Stimulated activated CD4-positive, alpha-beta T cell treated with anti-CD3 and anti-CD28 coated beads, Interleukin-4, amount 100 ng/mL, for 48 hours (primary cell): ENCODE measurements around the gene NAV3.

Experiments
- DNase-seq, 2 donors: peaks; one replicate each; pipeline ENCODE4 v3.0.0-alpha.2; 2020; ENCODE audit warnings: low read depth in 2 of 2

The NAV3 gene

DNA sequence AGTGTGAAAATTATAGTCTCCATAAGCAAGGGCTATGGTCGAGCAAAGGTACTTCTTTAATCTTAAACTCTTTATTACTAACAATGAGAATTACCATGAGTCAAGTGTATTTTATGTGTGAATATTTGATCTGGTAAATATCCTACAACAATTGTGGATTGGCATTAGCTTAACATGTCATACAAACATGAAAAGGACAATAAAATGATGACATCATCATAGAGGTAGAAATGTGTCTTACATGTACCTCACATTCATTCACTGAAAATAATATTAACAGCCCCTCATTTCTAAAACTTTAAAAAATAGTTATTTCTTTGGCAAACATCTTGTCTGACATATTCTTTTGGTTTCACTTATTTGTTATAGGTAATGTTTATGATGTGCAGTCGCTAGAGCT lies 355.0 kb downstream of the NAV3 start:
- DNase-seq = no peak

DNA sequence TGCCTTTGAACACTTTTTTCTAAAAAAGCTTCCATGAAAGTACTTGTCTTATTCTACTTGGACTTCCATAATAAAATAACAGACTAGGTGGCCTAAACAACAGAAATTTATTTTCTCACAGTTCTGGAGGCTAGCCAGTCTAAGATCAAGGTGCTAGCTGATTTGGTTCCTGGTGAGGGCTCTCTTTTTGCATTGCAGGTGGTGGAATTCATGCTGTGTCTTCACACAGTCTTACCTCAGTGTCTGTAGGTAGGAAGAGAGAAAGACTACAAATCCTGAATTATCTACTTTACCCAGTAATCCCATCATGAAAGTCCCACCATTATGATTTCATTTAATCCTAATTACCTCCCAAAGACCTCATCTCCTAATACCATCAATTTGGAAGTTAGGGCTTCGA lies 356.0 kb downstream of the NAV3 start:
- no peak for DNase-seq

DNA sequence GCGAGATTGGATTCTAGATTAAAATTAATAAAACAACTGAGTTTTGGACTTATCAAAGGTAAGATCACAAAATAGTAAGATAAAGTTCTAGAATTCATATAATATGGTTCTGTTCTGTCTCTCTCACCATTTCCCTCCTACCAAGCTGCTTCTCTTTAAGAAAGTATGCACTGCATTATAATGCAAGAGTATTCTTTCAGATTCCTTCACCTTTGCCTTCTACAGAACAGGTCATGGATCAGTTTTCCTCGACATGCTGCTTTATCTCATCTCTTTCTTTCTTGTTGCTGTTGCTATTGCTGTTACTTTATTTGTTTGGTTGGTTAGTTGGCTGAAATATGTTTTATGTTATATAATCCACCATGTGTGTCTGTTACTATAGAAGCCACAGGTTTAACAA lies 357.0 kb downstream of the NAV3 start:
- DNase-seq = no peak

DNA sequence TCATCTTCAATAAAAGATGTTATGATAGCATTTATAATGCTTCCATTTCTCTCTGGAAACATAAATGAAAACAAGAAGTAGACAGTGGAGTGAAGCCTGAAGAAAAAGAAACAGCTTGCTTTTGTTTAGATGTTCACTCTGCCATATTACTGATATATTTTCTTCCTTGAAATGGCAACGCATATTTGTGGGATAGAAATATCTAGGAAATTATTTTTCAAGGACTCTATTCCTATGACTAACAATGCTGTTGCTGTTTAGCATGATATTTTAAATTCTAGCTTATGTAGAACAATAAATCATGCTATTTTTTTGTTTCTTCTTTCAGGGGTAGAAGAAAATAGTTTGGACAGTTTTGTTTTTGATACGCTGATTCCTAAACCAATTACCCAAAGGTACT lies 359.0 kb downstream of the NAV3 start:
- no peak for DNase-seq

DNA sequence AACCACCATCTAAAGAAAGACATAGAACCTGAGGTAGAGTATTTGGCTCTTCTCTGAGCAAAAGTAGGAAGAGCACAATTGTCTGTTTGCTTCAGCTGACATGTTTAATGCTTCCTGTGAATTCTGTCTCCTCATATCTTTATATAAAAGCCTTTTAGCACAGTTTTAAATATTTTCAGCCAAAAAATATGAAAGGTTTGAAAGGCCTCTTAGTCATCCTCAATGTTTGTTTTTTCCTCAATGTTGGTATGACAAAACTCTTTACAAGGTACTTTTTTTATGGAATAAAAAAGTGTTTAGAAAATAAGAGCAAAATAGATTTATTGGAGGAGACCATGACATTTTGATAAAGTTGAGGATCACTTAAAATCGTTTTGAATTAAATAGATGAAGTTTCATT lies 360.9 kb downstream of the NAV3 start:
- no peak for DNase-seq

DNA sequence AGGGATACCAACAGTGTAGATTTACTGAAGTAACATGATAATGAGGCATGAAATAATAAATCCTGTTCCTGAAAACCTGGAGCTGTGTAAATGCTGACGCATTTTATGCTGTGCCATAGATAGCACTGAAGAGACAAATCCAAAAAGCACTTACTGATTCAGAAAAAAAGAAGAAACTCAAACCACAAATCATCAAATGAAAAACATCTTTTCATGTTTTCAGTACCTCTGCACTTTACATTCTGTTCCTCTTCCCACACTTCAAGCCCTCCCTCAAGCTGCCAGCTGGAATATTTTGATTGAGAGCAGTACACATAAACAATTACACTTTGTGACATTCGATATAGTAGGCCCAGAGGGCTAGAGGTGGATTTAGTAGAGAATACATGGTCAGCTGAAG lies 362.3 kb downstream of the NAV3 start:
- no peak for DNase-seq

DNA sequence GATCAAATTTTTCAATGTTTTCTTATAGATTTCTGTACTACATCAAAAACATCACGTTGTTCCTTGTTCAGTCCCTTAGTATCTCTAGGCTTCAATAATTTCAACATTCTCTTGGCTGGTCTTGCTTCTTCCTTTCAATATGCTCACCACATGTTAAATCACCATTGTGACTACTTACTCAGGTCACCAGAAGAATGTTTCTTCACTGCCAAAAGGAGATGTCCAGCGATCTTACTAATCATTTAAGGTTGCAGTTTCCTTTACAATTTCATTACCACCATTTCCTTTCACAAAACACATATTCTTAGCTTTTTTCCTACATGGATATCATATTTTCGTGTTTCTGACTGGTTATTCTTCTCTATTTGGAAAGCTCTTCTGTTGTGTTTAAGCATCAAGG lies 363.8 kb downstream of the NAV3 start:
- no peak for DNase-seq

DNA sequence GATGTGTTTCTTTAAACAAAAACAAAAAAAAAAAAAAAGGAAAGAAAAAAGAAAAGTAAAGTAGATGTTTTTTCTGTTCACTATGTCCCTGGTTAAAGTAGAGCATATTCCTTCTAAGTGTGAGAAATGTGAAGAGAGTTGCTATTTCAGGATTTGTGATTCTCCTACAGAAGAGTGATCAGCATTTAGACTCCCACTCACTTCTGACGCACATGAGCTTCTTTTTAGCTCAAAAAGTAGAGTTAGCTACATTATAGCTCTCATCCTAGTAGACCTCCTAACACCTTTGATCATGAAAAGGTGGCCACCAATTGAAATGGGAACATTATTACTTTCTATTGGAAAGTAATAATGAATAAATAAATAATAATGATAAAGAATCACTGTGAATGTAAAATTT lies 368.2 kb downstream of the NAV3 start:
- DNase-seq = no peak

DNA sequence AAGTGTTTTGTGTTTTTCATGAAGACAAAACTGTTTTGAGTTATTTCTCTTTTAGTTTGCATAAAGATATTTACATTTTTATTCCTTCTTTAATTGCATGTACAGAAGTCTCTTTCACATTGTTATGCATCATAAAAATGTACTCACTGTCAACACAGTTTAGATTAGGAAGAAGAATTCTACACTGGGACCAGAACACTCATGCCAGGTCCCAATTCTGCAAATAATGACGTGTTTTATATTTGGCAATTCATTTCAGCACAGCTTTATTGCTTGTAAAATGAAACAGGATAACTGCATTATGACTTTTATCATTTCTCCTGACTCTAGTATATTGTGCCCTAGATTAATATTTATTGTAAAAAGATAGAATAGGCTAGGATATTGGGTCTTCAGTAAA lies 369.2 kb downstream of the NAV3 start:
- DNase-seq = no peak

DNA sequence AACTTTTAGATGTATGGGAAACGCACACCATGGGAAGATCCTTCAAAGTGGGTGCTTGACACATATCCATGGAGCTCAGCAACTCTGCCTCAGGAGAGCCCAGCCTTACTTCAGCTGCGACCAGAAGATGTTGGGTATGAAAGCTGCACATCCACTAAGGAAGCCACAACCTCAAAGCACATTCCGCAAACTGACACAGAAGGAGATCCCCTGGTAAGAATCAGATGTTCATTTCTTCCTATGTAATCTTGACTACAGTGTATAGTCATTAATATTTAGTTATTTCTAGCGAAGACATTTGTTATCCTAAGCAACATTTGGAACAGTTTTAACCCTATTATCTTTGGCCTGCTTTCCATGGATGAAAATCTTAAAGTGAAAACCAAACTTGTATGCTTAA lies 374.2 kb downstream of the NAV3 start:
- no peak for DNase-seq

DNA sequence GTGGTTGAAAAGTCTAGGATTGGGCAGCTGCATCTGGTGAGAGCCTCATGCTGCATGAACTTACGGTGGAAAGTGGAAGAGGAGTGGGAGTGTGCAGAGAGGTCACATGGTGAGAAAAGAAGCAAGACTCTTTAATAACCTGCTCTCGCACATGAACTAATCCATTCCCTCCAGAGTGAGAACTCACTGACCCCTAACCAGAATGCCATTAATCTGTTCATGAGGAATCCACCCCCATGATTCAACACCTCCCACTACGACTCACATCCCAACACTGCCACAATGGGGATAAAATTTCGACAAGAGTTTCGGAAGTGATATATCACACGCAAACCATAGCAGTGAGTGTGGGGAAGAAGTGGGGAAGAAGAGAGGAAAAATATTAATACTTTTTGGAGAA lies 377.4 kb downstream of the NAV3 start:
- no peak for DNase-seq

DNA sequence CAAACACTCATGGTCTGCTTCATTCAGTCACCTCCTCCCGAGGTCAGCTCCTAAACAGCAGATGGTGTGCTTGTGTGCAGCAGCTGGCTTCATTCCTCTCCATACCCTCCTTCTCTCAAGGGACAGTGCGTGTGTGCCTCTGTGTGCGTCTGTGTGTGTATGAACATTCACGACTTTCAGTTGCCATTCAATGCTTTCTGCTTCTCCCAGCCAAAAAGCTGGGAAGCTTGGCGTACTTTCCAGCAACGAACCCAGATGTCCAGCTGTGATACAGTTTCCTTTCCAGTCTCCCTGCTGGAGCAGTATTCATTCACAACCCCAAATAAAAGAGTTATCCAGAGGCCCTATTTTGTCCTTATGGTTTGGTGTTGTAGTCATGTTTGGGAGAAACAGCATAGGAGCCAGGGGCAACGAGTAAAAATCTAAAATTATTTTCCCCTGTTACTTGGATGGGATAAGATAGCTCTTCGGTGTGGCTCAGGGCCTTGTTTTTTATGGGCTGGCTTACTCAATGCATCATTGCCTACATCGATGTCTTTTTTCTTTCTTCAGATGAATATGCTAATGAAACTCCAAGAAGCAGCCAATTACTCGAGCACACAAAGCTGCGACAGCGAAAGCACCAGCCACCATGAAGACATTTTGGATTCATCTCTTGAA lies 379.3 kb downstream of the NAV3 start:
- no peak for DNase-seq

DNA sequence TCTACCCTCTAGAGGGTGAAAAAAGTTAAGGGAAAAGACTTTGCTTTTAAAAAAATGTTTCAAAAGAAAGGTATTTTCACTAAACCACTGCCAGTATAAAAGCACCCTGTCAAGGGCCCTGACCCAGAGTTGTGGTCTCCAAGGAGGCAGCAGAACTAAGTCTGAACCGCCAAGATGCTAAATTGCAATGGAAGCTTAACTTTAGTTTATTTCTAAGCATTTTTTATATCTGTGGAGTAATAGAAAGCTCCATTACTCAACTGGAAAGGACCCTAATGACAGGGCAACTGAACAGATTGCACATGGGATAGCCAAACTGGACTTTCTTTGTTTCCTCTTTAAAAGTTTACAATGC lies 379.8 kb downstream of the NAV3 start:
- DNase-seq = no peak

DNA sequence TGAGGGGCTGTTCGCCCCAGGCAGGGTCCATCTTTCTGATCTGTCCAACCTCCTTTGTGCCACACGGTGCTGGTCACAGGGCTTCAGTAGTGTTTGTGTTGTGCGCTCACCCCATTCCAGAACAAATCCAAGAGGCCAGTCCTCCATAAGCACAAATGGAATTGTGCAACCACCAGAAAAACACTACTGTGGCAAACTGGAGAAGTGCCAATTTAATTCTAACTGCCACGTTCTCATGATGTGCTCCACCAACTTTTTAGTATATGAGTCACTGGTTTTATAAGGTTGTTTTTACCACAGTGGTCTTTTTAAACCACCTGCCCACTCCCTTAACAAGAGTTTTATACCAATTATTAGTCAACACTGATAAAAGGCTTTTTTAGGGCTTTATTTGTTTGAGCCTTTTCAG lies 380.2 kb downstream of the NAV3 start:
- DNase-seq = no peak

DNA sequence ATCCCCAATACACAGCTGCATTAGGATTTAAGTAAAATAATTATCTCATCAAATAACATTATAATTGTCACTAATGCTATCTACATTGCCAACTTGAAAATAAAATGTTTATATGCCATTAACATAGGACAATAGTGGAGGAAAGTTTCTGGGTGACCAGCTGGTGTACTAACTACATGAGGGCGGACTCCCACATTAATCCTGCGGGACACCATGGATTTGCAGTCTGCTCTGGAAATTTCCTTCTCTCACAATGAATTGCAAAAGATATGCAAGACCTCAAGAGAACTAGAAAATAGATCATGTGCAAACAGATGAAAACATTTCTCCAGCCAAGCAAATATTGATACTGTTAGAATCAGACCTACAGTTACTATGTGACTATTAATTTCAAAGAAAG lies 390.1 kb downstream of the NAV3 start:
- no peak for DNase-seq

DNA sequence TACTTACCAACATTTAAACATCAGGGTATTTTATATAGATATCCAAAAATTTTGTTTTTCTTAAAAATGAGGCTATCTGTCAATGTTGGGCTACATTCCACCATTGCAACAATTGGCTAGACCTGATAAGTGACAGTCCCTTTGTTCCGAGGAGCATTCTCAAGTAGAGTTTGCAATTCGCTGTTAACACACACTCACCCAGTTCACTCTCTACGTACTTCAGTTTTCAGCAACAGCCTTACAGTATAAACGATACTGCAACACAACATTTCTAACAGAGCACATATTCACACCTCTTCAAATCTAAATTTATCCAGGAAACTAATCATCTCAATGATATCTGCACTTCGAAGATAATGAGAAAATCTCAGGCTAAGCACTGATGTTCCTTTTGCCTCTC lies 393.5 kb downstream of the NAV3 start:
- DNase-seq = no peak

DNA sequence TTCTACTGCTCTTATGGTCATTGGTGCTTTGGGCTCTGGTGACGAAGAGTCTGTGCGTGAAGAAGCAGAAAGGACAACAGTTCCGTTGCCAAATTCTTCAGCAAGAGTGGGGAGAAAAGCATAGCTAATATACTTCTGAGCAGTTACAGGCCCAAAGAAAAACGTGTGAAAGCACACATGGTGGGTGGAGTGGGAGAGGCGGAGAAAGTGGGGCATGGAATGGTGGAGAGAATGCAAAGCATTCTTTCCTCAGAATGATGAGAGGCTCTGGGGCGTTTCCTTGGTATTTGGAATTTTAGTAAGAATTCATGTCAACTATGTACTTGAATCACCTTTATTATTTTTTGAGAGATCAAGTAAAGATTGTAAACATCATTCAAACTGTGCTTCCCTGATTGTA lies 396.1 kb downstream of the NAV3 start:
- DNase-seq = no peak

DNA sequence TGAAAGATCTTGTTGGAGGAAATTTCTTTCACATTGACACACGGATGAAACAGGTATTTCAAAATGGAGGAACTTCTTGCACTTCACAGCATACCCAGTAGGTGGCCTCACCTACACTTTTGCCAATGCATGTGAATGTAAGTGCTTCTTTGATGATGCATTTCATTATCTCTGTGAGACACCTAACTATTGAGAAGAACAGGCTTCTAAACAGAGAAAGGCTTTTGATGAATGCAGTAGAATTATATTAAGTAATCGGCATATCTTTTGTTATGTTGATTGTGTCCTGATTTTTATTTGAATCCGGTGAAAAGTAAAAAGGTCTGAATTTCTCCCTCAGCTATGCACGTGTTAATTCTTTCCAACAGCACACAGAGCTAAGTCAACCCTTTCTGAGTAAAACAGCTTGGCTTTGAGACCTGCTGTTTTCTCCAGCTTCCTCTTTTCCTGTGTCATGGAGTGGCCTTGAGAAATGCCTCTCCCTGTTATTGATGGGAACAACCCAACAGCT lies 399.0 kb downstream of the NAV3 start:
- peak in 1 of 2 donors; percentile 1 for DNase-seq

DNA sequence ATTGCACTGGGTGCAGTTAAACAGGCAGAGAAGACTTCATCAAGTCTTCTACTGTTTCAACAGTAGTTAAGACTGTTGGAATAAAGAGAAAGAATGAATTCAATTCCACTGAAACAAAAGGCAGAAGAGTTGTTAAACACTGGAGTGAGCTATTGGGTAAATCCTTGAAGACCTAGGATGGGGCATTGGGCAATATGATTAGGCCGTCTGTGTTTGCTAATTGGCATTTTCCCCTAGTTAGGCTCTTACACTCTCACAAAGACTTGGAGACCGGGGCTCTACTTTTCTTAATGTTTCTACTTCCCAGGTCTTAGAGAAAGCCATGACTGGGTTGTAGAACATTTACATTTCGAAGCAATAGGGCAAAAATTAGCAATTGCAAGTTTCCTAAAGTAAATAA lies 402.1 kb downstream of the NAV3 start:
- no peak for DNase-seq

DNA sequence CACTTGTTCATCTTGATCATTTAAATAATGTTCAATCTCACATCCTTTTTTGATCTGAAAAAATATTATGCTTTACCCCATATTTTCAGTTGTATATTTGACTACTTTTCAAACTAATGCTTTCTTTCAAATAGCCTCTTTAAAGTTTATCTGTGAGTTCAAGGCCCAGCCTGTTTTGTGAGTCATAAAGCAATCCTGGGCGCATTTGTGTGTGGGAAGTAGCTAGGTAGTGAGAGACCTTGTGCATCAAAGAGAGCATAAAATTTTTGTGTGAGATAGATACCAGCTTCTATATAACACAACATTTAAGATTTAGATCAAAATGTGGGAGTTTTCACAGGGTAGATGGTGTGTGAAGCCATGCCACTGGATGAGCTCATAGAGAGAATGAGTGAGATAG lies 405.6 kb downstream of the NAV3 start:
- no peak for DNase-seq

DNA sequence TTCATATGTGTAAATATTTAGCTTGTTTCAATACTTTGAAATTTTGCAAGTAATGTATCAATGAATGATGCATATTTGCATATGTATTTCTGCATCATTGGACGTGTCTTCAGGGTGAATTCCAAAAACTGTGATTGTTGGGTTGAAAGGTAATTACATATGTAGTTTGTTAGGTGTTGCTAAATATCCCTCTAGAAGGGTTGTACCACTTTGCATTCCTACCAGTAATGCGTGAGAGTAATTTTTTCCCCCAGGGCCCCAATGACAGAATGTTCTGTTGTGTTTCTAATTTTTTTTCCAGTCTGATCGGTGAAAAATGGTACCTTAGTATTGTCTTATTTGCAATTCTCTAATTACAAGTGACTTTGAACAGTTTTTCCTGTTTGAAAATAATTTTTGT lies 408.9 kb downstream of the NAV3 start:
- no peak for DNase-seq

DNA sequence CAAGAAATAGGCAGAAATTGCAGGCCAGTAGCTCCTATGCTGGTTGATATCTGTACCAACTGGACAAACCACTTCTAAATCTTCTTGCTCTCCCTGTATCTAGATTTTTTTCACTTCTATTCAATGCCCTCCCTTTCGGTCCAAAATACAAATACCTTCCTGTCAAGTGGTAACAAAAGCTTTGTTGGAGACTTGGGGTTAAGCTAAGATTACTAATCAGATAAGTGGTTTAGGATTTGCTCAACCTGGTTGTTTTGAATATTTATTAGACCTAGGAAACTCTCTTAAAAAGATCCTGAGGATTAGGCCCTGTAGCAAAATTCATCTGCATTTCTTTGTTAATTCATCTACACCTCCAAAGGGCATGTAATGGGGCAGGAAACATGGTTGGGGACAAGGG lies 410.1 kb downstream of the NAV3 start:
- no peak for DNase-seq

DNA sequence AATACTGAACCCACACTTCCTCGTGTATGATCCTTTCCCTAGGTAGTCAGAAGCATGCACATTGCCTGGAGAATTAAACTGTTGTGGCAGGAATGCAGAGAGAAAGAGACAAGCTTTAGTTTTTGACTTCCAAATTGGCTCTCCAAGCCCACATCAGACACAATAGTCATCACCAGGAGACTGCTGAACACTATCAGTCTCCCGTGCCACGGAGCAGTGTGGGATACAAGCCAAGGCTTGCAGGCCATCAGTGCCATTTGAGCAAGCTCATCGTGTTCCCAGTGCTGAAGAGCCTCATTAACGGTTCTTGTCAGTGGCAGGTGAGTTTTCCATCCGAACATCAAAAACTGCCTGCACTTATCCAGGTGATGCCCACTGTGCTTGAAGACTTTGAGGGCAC lies 410.8 kb downstream of the NAV3 start:
- DNase-seq = no peak

DNA sequence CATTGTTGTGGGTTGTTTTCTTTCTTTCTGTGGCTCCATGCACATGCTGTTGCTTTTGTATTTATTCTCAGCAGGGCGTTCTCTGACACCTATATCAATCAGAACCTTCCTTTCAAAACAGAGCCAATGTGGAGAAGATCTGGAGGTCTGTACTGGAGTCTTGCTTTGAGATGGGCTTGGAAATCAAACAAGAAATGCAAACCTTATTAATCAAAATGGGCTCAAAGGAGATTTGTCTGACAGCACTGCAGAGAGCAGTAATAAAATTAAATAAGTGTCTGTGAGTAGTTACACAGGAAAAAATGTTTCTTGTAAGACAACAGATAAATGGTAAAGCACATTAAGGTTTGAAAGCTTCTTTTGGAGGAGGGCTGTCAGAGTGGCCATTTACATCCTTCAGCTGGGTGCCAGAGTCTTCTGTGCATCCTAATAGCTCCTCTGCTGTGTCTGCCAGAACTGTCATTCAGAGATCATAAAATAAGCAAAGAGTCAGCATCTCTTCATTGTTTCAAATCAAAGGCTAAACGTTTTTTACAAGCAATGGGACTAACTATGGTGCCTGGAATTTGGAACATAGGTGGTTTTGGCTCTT lies 414.3 kb downstream of the NAV3 start:
- no peak for DNase-seq
